ENCODE measurements around the gene AXIN2. TPM values are rescaled to one million over a fixed set of nuclear protein-coding genes. Genes with fewer than 3 reads are reported as not detected.

AXIN2 gene
- total and polyA plus RNA-seq, 2 donors from 2014 or later, result 1.2 to 14.0 TPM

DNA sequence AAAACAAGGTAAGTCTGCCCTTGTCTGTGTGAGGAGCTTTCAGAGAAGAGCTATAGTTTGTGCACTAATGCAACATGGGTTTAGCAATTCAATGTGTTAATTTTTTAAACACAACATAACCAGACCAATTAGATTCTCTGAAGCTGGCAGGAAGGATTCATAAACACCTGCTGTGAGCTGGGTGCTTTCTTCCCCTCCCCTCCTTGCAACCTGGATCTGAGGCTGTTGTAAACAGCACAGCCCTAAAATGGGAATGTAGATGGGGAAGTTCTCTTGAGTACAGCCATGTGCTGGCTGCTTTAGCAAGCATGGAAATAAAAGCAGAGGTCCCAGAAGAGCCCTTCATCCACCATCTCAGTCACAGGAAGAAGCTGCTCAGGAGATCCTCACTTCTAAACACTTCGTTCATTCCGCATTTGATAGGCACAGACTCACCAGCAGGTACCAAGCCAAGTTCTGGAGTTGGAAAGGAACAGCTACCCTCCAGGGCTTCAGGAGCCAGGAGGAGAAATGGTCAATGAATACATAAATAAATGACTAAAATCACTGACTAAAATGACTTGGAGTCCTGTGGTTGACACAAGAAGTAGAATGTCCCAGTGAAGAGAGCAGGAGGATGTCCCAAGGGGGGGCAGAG is 21.7 kb downstream of the AXIN2 start:
- Histone ChIP-seq H3K9ac (ENCODE audit: low read length in 3 of 3) (no peak overlapping the region), H3K4me3 (ENCODE audit: low read length in 3 of 3) (no peak overlapping the region), H3K36me3 (ENCODE audit: control insufficient read depth in 2 of 3, insufficient read depth in 3 of 3, low read length in 3 of 3) (peaks cover 0 to 7% (median 3%) of the 10 kb centered on the region in 3 donors), H3K4me1 (ENCODE audit: control insufficient read depth in 2 of 3, insufficient read depth in 2 of 3, low read depth in 1 of 3, low read length in 3 of 3) (no peaks in the 10 kb centered on the region), H3K27me3 (ENCODE audit: control insufficient read depth, insufficient read depth, low read length) (no peaks in the 10 kb centered on the region), H3K27ac (ENCODE audit: low read depth in 2 of 2, low read length in 2 of 2) (no peak overlapping the region), H3K9me3 (ENCODE audit: control insufficient read depth in 2 of 3, insufficient read depth in 1 of 3, low read length in 3 of 3) (no peaks in the 10 kb centered on the region)
- intact Hi-C loops (cut with DNase I), result no loop called here
- FAIRE-seq, result no peak
- DNase-seq, result no peak
- TF ChIP-seq, protein P1, sequence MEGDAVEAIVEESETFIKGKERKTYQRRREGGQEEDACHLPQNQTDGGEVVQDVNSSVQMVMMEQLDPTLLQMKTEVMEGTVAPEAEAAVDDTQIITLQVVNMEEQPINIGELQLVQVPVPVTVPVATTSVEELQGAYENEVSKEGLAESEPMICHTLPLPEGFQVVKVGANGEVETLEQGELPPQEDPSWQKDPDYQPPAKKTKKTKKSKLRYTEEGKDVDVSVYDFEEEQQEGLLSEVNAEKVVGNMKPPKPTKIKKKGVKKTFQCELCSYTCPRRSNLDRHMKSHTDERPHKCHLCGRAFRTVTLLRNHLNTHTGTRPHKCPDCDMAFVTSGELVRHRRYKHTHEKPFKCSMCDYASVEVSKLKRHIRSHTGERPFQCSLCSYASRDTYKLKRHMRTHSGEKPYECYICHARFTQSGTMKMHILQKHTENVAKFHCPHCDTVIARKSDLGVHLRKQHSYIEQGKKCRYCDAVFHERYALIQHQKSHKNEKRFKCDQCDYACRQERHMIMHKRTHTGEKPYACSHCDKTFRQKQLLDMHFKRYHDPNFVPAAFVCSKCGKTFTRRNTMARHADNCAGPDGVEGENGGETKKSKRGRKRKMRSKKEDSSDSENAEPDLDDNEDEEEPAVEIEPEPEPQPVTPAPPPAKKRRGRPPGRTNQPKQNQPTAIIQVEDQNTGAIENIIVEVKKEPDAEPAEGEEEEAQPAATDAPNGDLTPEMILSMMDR (IDR thresholded peaks at IDR 0.05; ENCODE audit: borderline replicate concordance, extremely low read depth, insufficient read depth), result no peak

- no peak overlapping the region for H3K27ac ChIP-seq (ENCODE audit: low read depth in 2 of 2, low read length in 2 of 2)
Observed at GRCh38 chr17:65538675-65539529, 22.5 kb downstream of the AXIN2 start.

DNA sequence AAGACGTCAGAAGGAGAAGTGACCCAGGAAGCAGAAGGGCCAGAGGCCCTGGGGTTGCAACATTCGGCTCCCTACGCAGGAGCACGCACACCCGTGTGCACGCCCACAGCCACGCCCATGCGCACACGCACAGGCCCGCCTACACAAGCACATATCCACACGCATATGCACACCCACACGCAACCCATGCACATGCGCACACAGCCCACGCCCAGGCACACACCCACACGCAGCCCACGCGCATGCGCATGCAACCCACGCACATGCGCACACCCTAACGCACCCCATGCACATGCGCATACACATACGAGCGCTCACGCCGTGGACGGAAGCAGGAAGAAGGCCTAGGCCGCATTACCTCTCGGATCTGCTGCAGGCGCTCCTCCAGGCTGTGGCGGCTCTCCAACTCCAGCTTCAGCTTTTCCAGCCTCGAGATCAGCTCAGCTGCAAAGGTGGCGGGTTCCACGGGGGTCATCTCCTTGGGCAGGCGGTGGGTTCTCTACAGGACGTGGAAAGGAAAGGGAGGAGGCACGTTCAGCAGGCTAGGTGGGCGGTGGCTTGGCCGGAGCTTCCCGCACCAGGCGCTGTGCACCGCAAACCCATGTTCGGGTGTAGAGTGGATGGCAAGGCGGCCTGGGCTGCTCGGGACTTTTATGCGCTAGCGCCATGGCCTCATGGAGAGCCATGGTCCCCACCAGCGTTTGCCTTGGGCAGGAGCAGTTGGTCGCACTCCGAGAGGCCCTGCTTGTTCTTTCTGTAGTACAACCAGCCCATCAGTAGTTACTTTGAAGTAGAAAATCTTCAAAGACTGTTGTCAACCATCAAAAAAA is 23.4 kb downstream of the AXIN2 start:
- intact Hi-C loops (cut with DNase I), result no loop called here
- Histone ChIP-seq H3K4me3 (ENCODE audit: low read length in 3 of 3) (no peak overlapping the region), H3K27me3 (ENCODE audit: control insufficient read depth, insufficient read depth, low read length) (no peaks in the 10 kb centered on the region), H3K9ac (ENCODE audit: low read length in 3 of 3) (no peak overlapping the region), H3K36me3 (ENCODE audit: control insufficient read depth in 2 of 3, insufficient read depth in 3 of 3, low read length in 3 of 3) (peaks cover 0 to 7% (median 3%) of the 10 kb centered on the region in 3 donors), H3K27ac (ENCODE audit: low read depth in 2 of 2, low read length in 2 of 2) (no peak overlapping the region), H3K9me3 (ENCODE audit: control insufficient read depth in 2 of 3, insufficient read depth in 1 of 3, low read length in 3 of 3) (no peaks in the 10 kb centered on the region), H3K4me1 (ENCODE audit: control insufficient read depth in 2 of 3, insufficient read depth in 2 of 3, low read depth in 1 of 3, low read length in 3 of 3) (no peaks in the 10 kb centered on the region)
- no peak for FAIRE-seq
- TF ChIP-seq, protein P1 (IDR thresholded peaks at IDR 0.05; ENCODE audit: borderline replicate concordance, extremely low read depth, insufficient read depth), result no peak
- no peak for DNase-seq

More at GRCh38 chr17:65538675-65539529, 22.5 kb downstream of the AXIN2 start:
- H3K4me1 ChIP-seq (ENCODE audit: control insufficient read depth in 2 of 3, insufficient read depth in 2 of 3, low read depth in 1 of 3, low read length in 3 of 3), result no peaks in the 10 kb centered on the region
- DNase-seq (no peak), FAIRE-seq (no peak)
- no peaks in the 10 kb centered on the region for H3K9me3 ChIP-seq (ENCODE audit: control insufficient read depth in 2 of 3, insufficient read depth in 1 of 3, low read length in 3 of 3)
- TF ChIP-seq, protein P1 (IDR thresholded peaks at IDR 0.05; ENCODE audit: borderline replicate concordance, extremely low read depth, insufficient read depth), result no peak
- H3K4me3 ChIP-seq (ENCODE audit: low read length in 3 of 3), result no peak overlapping the region
- H3K9ac ChIP-seq (ENCODE audit: low read length in 3 of 3), result no peak overlapping the region
- intact Hi-C loops (cut with DNase I), result no loop called here
- no peaks in the 10 kb centered on the region for H3K27me3 ChIP-seq (ENCODE audit: control insufficient read depth, insufficient read depth, low read length)
- H3K36me3 ChIP-seq (ENCODE audit: control insufficient read depth in 2 of 3, insufficient read depth in 3 of 3, low read length in 3 of 3), result peaks cover 0 to 9% (median 3%) of the 10 kb centered on the region in 3 donors
